Measurements from ENCODE around the gene SPSB1.

SPSB1 gene

DNA sequence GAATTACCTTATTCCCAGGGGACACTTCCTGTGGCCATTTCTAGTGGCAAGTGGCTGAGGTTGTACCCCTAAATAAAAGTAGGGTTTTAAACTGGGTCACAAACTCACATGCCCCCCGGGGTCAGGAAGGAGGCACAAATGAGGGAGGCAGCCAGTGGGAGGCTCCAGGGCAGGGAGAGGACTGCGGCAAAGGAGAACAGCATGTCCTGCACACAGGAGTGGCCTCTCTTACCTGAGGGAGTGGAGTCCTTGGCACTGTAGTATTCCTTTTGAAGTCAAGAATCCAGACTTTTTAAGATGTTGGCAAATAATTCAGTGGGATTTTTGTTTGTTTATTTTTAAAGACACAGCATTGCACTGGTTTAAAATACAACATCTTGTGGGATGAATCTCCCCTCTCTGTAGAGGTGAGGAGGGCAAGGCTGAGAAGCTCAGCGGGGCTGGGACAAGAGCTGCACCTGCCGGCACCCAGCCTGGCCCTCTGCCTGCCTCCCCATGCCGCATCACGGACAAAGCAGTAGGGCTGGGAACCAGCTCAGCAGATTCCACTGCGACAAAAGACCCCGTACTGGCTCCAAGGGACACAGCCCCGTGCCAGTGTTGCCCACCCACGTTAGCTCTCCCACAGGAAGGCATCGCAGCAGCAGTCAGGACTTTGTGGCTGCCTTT is 22.2 kb downstream of the SPSB1 start:
- no peak for TF ChIP-seq GLIS3 (CRISPR knock-in tag; IDR thresholded peaks at IDR 0.05)
- TF ChIP-seq, protein P1, sequence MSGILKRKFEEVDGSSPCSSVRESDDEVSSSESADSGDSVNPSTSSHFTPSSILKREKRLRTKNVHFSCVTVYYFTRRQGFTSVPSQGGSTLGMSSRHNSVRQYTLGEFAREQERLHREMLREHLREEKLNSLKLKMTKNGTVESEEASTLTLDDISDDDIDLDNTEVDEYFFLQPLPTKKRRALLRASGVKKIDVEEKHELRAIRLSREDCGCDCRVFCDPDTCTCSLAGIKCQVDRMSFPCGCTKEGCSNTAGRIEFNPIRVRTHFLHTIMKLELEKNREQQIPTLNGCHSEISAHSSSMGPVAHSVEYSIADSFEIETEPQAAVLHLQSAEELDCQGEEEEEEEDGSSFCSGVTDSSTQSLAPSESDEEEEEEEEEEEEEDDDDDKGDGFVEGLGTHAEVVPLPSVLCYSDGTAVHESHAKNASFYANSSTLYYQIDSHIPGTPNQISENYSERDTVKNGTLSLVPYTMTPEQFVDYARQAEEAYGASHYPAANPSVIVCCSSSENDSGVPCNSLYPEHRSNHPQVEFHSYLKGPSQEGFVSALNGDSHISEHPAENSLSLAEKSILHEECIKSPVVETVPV (CRISPR knock-in tag; IDR thresholded peaks at IDR 0.05) = no peak
- no peak for TF ChIP-seq ZNF70 (CRISPR knock-in tag; IDR thresholded peaks at IDR 0.05)
- TF ChIP-seq ZNF8 (CRISPR knock-in tag; IDR thresholded peaks at IDR 0.05) = no peak
- no peak for TF ChIP-seq ZNF565 (CRISPR knock-in tag; conservative IDR thresholded peaks at IDR 0.05; ENCODE audit: low read depth)
- TF ChIP-seq RARB (CRISPR knock-in tag; IDR thresholded peaks at IDR 0.05) = no peak
- no peak for TF ChIP-seq ARNTL (CRISPR knock-in tag; IDR thresholded peaks at IDR 0.05; ENCODE audit: borderline replicate concordance, low read depth)
- TF ChIP-seq, protein P2, sequence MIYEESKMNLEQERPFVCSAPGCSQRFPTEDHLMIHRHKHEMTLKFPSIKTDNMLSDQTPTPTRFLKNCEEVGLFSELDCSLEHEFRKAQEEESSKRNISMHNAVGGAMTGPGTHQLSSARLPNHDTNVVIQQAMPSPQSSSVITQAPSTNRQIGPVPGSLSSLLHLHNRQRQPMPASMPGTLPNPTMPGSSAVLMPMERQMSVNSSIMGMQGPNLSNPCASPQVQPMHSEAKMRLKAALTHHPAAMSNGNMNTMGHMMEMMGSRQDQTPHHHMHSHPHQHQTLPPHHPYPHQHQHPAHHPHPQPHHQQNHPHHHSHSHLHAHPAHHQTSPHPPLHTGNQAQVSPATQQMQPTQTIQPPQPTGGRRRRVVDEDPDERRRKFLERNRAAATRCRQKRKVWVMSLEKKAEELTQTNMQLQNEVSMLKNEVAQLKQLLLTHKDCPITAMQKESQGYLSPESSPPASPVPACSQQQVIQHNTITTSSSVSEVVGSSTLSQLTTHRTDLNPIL (CRISPR knock-in tag; IDR thresholded peaks at IDR 0.05; ENCODE audit: low read depth) = no peak
- no peak for TF ChIP-seq ESRRG (CRISPR knock-in tag; IDR thresholded peaks at IDR 0.05)
- no peak for TF ChIP-seq OSR1 (CRISPR knock-in tag; IDR thresholded peaks at IDR 0.05)
- TF ChIP-seq, protein P3, sequence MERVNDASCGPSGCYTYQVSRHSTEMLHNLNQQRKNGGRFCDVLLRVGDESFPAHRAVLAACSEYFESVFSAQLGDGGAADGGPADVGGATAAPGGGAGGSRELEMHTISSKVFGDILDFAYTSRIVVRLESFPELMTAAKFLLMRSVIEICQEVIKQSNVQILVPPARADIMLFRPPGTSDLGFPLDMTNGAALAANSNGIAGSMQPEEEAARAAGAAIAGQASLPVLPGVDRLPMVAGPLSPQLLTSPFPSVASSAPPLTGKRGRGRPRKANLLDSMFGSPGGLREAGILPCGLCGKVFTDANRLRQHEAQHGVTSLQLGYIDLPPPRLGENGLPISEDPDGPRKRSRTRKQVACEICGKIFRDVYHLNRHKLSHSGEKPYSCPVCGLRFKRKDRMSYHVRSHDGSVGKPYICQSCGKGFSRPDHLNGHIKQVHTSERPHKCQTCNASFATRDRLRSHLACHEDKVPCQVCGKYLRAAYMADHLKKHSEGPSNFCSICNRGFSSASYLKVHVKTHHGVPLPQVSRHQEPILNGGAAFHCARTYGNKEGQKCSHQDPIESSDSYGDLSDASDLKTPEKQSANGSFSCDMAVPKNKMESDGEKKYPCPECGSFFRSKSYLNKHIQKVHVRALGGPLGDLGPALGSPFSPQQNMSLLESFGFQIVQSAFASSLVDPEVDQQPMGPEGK (CRISPR knock-in tag; IDR thresholded peaks at IDR 0.05; ENCODE audit: borderline replicate concordance) = no peak
- TF ChIP-seq SNAI2 (CRISPR knock-in tag; IDR thresholded peaks at IDR 0.05) = no peak
- TF ChIP-seq, protein P4, sequence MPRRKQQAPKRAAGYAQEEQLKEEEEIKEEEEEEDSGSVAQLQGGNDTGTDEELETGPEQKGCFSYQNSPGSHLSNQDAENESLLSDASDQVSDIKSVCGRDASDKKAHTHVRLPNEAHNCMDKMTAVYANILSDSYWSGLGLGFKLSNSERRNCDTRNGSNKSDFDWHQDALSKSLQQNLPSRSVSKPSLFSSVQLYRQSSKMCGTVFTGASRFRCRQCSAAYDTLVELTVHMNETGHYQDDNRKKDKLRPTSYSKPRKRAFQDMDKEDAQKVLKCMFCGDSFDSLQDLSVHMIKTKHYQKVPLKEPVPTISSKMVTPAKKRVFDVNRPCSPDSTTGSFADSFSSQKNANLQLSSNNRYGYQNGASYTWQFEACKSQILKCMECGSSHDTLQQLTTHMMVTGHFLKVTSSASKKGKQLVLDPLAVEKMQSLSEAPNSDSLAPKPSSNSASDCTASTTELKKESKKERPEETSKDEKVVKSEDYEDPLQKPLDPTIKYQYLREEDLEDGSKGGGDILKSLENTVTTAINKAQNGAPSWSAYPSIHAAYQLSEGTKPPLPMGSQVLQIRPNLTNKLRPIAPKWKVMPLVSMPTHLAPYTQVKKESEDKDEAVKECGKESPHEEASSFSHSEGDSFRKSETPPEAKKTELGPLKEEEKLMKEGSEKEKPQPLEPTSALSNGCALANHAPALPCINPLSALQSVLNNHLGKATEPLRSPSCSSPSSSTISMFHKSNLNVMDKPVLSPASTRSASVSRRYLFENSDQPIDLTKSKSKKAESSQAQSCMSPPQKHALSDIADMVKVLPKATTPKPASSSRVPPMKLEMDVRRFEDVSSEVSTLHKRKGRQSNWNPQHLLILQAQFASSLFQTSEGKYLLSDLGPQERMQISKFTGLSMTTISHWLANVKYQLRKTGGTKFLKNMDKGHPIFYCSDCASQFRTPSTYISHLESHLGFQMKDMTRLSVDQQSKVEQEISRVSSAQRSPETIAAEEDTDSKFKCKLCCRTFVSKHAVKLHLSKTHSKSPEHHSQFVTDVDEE (CRISPR knock-in tag; IDR thresholded peaks at IDR 0.05) = no peak
- no peak for ATAC-seq

DNA sequence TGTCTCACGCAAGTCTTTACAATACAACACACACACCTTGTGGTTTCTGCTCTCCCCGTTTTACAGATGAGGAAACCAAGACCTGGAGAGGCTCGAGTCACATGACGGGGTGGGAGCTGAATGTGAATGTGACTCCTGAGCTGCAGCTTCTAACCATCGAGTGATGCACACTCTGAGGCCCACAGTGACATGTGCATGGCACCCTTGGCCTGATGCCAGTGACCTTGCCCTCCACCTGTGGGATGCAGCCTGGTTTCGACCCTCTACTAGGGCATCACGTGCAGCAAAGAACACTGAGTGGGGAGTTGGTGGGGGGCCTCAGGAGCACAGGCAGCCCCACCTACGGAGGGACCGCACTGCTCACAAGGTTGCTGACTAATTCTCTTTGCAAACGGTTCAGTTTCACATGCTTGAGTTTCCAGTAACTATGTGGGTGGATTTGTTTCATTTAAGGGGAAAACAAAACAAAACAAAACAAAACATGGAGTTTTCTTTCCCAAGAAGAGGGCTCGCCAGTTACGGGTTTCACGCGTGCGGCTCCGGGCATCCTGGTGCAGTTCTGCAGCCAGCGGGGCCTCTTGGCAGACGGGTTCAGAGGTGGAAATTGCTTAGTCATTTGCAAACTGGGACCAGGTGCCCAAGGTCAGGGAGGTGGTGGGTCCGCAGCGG is 22.9 kb downstream of the SPSB1 start:
- peak; percentile 45; the same call in 2 of the 3 replicates for ATAC-seq
- TF ChIP-seq ZFP3 (CRISPR knock-in tag; IDR thresholded peaks at IDR 0.05) (no peak), OSR1 (CRISPR knock-in tag; IDR thresholded peaks at IDR 0.05) (no peak), ZC3H10 (CRISPR knock-in tag; IDR thresholded peaks at IDR 0.05) (no peak), ZNF8 (CRISPR knock-in tag; IDR thresholded peaks at IDR 0.05) (no peak), CSDC2 (CRISPR knock-in tag; IDR thresholded peaks at IDR 0.05) (no peak), ZNF70 (CRISPR knock-in tag; IDR thresholded peaks at IDR 0.05) (no peak), GLIS3 (CRISPR knock-in tag; IDR thresholded peaks at IDR 0.05) (no peak), PPARA (CRISPR knock-in tag; IDR thresholded peaks at IDR 0.05; ENCODE audit: borderline replicate concordance) (no peak), ESRRG (CRISPR knock-in tag; IDR thresholded peaks at IDR 0.05) (no peak), TCF4 (CRISPR knock-in tag; IDR thresholded peaks at IDR 0.05; ENCODE audit: borderline replicate concordance) (no peak), TOX (CRISPR knock-in tag; IDR thresholded peaks at IDR 0.05; ENCODE audit: borderline replicate concordance) (no peak), ZNF565 (CRISPR knock-in tag; conservative IDR thresholded peaks at IDR 0.05; ENCODE audit: low read depth) (no peak), ISL1 (CRISPR knock-in tag; IDR thresholded peaks at IDR 0.05) (no peak), SNAI2 (CRISPR knock-in tag; IDR thresholded peaks at IDR 0.05) (no peak)
- TF ChIP-seq, protein P3 (CRISPR knock-in tag; IDR thresholded peaks at IDR 0.05; ENCODE audit: borderline replicate concordance) = no peak
- TF ChIP-seq, protein P5, sequence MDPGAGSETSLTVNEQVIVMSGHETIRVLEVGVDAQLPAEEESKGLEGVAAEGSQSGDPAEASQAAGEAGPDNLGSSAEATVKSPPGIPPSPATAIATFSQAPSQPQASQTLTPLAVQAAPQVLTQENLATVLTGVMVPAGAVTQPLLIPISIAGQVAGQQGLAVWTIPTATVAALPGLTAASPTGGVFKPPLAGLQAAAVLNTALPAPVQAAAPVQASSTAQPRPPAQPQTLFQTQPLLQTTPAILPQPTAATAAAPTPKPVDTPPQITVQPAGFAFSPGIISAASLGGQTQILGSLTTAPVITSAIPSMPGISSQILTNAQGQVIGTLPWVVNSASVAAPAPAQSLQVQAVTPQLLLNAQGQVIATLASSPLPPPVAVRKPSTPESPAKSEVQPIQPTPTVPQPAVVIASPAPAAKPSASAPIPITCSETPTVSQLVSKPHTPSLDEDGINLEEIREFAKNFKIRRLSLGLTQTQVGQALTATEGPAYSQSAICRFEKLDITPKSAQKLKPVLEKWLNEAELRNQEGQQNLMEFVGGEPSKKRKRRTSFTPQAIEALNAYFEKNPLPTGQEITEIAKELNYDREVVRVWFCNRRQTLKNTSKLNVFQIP (CRISPR knock-in tag; IDR thresholded peaks at IDR 0.05; ENCODE audit: borderline replicate concordance, low read depth) = no peak
- TF ChIP-seq, protein P2 (CRISPR knock-in tag; IDR thresholded peaks at IDR 0.05; ENCODE audit: low read depth) = no peak
- TF ChIP-seq, protein P1 (CRISPR knock-in tag; IDR thresholded peaks at IDR 0.05) = no peak
